Endometrium (tissue), 2 donors: ENCODE data around the gene EVPL.
"Not testable (repeated sequence)": the region's sequence is repeated elsewhere in the genome, so short reads cannot be mapped to it uniquely, and the experiment has no call there.

Experiments
- FAIRE-seq: peaks from 2 replicates; lab custom pipeline; 2012; peaks lifted over from hg19 to GRCh38; lab: Jason Lieb, UNC
- donor health status: control.
- donor health status: control.

EVPL gene

GRCh38 chr17:76027159-76027839 lies at the start of gene EVPL:
Gene EVPL (minus strand): TSS chr17:76027306. CDS start chr17:76027198, 108 bp downstream.
- FAIRE-seq = no peak

- no peak for FAIRE-seq
These were observed 49.1 kb upstream of the EVPL start for GRCh38 chr17:76076146-76076764.

DNA sequence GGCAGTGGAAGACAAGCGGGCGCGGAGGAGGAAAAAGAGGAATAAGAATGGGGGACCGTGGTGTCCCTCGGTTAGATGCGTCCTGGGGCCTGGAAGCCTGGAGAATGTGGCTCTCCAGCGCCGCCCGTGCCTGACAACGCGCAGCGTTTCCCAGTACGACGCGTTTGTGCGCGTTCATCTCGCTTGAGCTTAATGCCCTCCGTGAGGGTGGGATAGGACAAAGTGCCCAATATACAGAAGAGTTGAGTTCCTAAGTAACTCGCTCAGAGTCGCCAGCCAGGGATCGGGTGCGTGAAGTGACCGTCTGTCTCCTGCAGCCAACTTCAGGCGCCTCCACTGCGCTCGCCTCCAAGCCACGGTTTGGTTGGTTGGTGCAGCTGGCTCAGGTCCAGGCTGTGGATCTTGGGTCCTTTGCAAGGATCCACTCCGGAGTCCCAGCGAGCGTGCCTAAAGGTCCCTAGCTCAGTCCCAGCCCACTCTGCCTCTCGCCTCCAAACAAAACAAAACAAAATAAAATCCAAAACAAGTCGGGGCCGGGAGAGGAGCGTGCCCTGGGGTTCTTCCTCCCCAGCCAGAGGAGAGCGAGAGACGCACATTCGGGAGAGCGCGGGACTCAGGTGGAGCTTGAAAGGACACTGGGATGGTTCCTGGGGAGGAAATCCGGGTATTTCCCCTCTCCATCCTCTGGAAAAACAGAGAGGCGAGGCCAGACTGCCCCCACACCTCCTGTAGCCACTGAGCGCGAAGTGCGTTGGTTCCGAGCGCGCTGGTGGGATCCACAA lies 48.4 kb upstream of the EVPL start:
- FAIRE-seq = no peak

- no peak for FAIRE-seq
These were observed 47.6 kb upstream of the EVPL start, which contains the start of gene GALR2 for GRCh38 chr17:76074390-76075363. Gene GALR2 (plus strand): TSS chr17:76074781. CDS start chr17:76074884, 103 bp downstream.

DNA sequence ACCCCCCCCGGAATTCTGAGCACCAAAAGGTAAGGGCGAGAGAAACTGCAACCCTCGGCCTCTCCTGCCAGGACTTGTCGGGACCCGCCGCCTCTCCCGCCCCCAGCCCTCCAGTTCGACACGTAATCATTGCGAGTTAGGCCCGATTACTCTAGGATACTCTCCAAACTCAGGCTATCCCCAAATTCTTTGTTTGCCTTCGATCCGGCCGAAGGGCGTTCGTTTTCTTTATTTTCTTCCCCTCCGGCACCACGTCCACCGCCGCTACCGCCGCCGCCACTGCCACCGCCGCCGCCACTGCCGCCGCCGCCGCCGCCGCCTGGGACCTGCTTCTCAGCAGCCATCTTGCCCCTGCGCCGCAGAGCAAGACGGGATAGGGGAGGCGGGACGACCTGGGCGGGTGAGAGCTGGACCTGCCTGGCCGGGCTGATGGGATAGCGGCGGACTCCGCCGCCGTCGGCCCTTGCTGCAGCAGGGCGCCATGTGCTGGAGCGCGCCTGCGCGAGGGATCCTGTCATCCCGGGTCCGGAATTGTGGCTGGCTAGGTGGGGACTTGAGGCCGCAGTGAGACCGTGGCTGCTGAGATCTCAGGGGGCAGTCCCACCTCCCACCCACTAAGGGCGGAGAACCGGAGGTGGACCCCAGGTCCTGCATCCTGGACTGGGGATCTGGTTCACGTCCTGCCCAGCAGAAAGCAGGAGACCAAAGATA lies 45.2 kb upstream of the EVPL start, which contains the start of gene SRP68:
SRP68 (minus strand) TSS at position 370 of the 711 bp plus-strand sequence; CDS start at position 344, 26 bp downstream.
- no peak for FAIRE-seq

DNA sequence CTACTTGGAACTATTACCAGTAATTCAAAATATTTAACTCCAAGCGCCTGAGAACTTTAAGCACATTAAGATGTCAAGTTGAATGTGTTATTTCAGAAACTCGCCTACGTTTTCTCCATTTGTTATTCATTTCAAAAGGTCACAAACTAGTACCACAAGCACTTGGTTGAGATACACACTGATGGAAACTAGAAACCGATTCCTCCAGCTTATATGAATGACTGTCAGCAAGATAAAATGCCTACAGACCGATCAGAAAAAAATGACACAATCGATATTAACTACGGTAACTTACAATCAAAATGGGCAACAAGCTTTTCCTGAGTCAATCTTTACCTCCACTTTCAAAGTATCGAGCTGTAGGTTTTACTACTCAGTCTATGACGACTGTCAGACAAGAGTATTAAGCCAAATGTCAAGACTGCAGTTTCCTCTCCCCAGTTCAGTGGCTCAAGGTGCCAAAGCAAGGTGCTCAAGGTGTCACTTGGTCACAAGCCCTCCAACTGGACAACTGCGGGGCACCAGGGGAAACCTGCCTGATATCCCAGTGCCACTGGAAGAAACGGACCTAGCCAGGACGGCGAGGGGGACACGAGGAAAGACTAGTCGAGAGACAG lies 44.5 kb upstream of the EVPL start:
- FAIRE-seq = no peak

GRCh38 chr17:76065775-76066174 lies 38.7 kb upstream of the EVPL start:
- FAIRE-seq = no peak

GRCh38 chr17:76063875-76064546 lies 36.9 kb upstream of the EVPL start:
- FAIRE-seq = no peak

- not testable (repeated sequence) for FAIRE-seq
These were observed 31.2 kb upstream of the EVPL start for GRCh38 chr17:76058264-76058663.

DNA sequence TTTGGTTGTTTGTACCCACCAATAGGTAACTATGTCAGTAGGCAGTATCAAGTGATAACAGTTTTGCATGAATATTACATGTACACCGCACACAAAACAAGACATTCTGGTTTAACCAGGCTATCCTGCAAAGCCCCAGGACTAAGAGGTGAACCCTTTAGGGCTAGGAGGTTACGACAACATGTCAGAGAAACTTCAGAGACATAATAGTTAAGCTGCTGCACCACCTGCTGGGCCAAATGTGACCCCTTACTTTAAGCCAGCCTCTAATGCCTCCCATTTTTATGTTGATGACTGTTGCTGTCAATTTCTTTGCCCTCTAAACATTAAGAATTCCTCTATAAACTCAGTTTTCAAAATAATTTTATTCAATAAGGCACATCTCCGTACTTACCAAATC lies 29.8 kb upstream of the EVPL start:
- FAIRE-seq = no peak

- FAIRE-seq = no peak
These were observed 27.0 kb upstream of the EVPL start for GRCh38 chr17:76054112-76054476.

GRCh38 chr17:76053246-76054111 lies 26.4 kb upstream of the EVPL start:
- no peak for FAIRE-seq

GRCh38 chr17:76051561-76051960 lies 24.5 kb upstream of the EVPL start:
- no peak for FAIRE-seq

DNA sequence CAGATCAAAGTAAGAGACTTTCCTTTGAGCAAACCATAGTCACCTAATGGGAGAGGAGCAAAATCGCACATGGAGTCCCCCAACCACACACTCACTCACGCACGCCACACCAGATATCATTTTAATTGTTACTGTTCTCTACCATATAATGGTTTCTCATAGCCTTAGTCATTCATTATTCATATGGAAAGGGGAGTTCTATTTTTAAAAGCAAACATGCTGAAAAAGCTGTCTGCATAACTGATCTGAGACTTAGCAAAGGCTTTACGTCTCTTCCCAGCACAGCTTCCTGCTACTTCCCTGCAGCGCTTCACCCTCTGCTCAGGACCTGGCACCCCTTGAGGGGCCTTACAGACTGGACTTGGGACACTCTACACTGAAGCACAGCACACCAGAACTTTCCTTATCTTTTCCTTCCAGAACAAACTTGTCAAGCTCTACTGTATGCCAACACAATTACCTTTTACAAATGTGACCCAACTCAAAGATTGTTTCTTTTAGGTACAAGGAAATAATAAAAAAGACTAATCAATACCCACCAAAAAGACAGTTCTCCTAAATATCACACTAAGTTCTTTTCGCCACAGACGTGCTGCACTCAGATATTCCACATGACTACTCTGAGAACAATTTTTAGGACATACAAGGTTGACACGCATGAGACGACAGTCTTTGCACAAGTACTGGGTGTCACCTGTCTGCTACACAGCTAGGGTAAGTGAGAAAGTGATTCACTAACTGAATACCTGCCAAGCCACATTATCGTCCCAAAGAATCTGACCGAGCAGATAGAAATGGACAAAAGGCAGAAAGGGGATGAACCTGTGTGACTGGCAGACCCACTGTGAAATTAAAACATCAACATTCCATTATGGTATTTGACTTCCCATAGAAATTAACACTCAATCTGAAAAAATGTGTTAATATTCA lies 23.7 kb upstream of the EVPL start:
- FAIRE-seq = no peak

GRCh38 chr17:76049836-76050537 lies 22.9 kb upstream of the EVPL start:
- FAIRE-seq = no peak

GRCh38 chr17:76049239-76049638 lies 22.1 kb upstream of the EVPL start:
- FAIRE-seq = no peak

- FAIRE-seq = no peak
These were observed 21.6 kb upstream of the EVPL start for GRCh38 chr17:76048711-76049110.
